ENCODE data around the gene C22orf39.

C22orf39 gene

GRCh38 chr22:19410941-19411689 lies 36.4 kb downstream of the C22orf39 start:
- peaks cover 52% of the 10 kb centered on the region for H3K36me3 ChIP-seq (ENCODE audit: insufficient read depth, insufficient read length, low read length)

GRCh38 chr22:19407649-19408606 lies 39.6 kb downstream of the C22orf39 start:
- Histone ChIP-seq H3K36me3 (ENCODE audit: insufficient read depth, insufficient read length, low read length) (peaks cover 72% of the 10 kb centered on the region), H3K9me3 (ENCODE audit: insufficient read depth, low read length) (no peaks in the 10 kb centered on the region), H3K9ac (ENCODE audit: insufficient read length, low read depth) (no peak overlapping the region), H3K4me1 (ENCODE audit: insufficient read depth, insufficient read length) (no peaks in the 10 kb centered on the region), H3K27me3 (ENCODE audit: insufficient read depth, insufficient read length) (no peaks in the 10 kb centered on the region), H3K4me3 (ENCODE audit: insufficient read length, low read depth) (no peak overlapping the region)
- no peak for DNase-seq (ENCODE audit: low read depth, low spot score)
- TF ChIP-seq ZNF274 (IDR thresholded peaks at IDR 0.05; ENCODE audit: low read depth, low read length) (no peak), YY1 (IDR thresholded peaks at IDR 0.05; ENCODE audit: insufficient read depth, insufficient read length) (no peak), SUZ12 (IDR thresholded peaks at IDR 0.05; ENCODE audit: extremely low read depth, insufficient read depth, insufficient read length) (no peak)

More at GRCh38 chr22:19410941-19411689, 36.4 kb downstream of the C22orf39 start:
- Histone ChIP-seq H3K4me1 (ENCODE audit: insufficient read depth, insufficient read length) (no peaks in the 10 kb centered on the region), H3K27me3 (ENCODE audit: insufficient read depth, insufficient read length) (no peaks in the 10 kb centered on the region), H3K4me3 (ENCODE audit: insufficient read length, low read depth) (no peak overlapping the region), H3K9ac (ENCODE audit: insufficient read length, low read depth) (no peak overlapping the region), H3K9me3 (ENCODE audit: insufficient read depth, low read length) (no peaks in the 10 kb centered on the region)
- no peak for DNase-seq (ENCODE audit: low read depth, low spot score)
- no peak for TF ChIP-seq SUZ12 (IDR thresholded peaks at IDR 0.05; ENCODE audit: extremely low read depth, insufficient read depth, insufficient read length)
- no peak for TF ChIP-seq ZNF274 (IDR thresholded peaks at IDR 0.05; ENCODE audit: low read depth, low read length)
- TF ChIP-seq YY1 (IDR thresholded peaks at IDR 0.05; ENCODE audit: insufficient read depth, insufficient read length): no peak

GRCh38 chr22:19406846-19407245 lies 40.7 kb downstream of the C22orf39 start:
- H3K27me3 ChIP-seq (ENCODE audit: insufficient read depth, insufficient read length): no peaks in the 10 kb centered on the region
- peaks cover 75% of the 10 kb centered on the region for H3K36me3 ChIP-seq (ENCODE audit: insufficient read depth, insufficient read length, low read length)
- no peak overlapping the region for H3K4me3 ChIP-seq (ENCODE audit: insufficient read length, low read depth)
- TF ChIP-seq YY1 (IDR thresholded peaks at IDR 0.05; ENCODE audit: insufficient read depth, insufficient read length) (no peak), ZNF274 (IDR thresholded peaks at IDR 0.05; ENCODE audit: low read depth, low read length) (no peak), SUZ12 (IDR thresholded peaks at IDR 0.05; ENCODE audit: extremely low read depth, insufficient read depth, insufficient read length) (no peak)
- no peak overlapping the region for H3K9ac ChIP-seq (ENCODE audit: insufficient read length, low read depth)
- no peak for DNase-seq (ENCODE audit: low read depth, low spot score)
- no peaks in the 10 kb centered on the region for H3K4me1 ChIP-seq (ENCODE audit: insufficient read depth, insufficient read length)
- no peaks in the 10 kb centered on the region for H3K9me3 ChIP-seq (ENCODE audit: insufficient read depth, low read length)

- TF ChIP-seq ZNF274 (IDR thresholded peaks at IDR 0.05; ENCODE audit: low read depth, low read length) (no peak), YY1 (IDR thresholded peaks at IDR 0.05; ENCODE audit: insufficient read depth, insufficient read length) (no peak), SUZ12 (IDR thresholded peaks at IDR 0.05; ENCODE audit: extremely low read depth, insufficient read depth, insufficient read length) (no peak)
- Histone ChIP-seq H3K36me3 (ENCODE audit: insufficient read depth, insufficient read length, low read length) (peaks cover 75% of the 10 kb centered on the region), H3K4me3 (ENCODE audit: insufficient read length, low read depth) (no peak overlapping the region), H3K9ac (ENCODE audit: insufficient read length, low read depth) (no peak overlapping the region), H3K9me3 (ENCODE audit: insufficient read depth, low read length) (no peaks in the 10 kb centered on the region), H3K27me3 (ENCODE audit: insufficient read depth, insufficient read length) (no peaks in the 10 kb centered on the region), H3K4me1 (ENCODE audit: insufficient read depth, insufficient read length) (no peaks in the 10 kb centered on the region)
- DNase-seq (ENCODE audit: low read depth, low spot score): no peak
These were observed 41.2 kb downstream of the C22orf39 start for GRCh38 chr22:19406281-19406811.

- Histone ChIP-seq H3K27me3 (ENCODE audit: insufficient read depth, insufficient read length) (no peaks in the 10 kb centered on the region), H3K9ac (ENCODE audit: insufficient read length, low read depth) (no peak overlapping the region), H3K4me3 (ENCODE audit: insufficient read length, low read depth) (no peak overlapping the region), H3K36me3 (ENCODE audit: insufficient read depth, insufficient read length, low read length) (peaks cover 76% of the 10 kb centered on the region), H3K4me1 (ENCODE audit: insufficient read depth, insufficient read length) (no peaks in the 10 kb centered on the region), H3K9me3 (ENCODE audit: insufficient read depth, low read length) (no peaks in the 10 kb centered on the region)
- no peak for TF ChIP-seq ZNF274 (IDR thresholded peaks at IDR 0.05; ENCODE audit: low read depth, low read length)
- no peak for DNase-seq (ENCODE audit: low read depth, low spot score)
These were observed 41.9 kb downstream of the C22orf39 start for GRCh38 chr22:19405652-19406051.

GRCh38 chr22:19405133-19405532 lies 42.4 kb downstream of the C22orf39 start:
- Histone ChIP-seq H3K9me3 (ENCODE audit: insufficient read depth, low read length) (no peaks in the 10 kb centered on the region), H3K4me3 (ENCODE audit: insufficient read length, low read depth) (no peak overlapping the region), H3K9ac (ENCODE audit: insufficient read length, low read depth) (no peak overlapping the region), H3K36me3 (ENCODE audit: insufficient read depth, insufficient read length, low read length) (peaks cover 76% of the 10 kb centered on the region), H3K27me3 (ENCODE audit: insufficient read depth, insufficient read length) (no peaks in the 10 kb centered on the region), H3K4me1 (ENCODE audit: insufficient read depth, insufficient read length) (no peaks in the 10 kb centered on the region)
- TF ChIP-seq YY1 (IDR thresholded peaks at IDR 0.05; ENCODE audit: insufficient read depth, insufficient read length): no peak
- TF ChIP-seq ZNF274 (IDR thresholded peaks at IDR 0.05; ENCODE audit: low read depth, low read length): no peak
- no peak for TF ChIP-seq SUZ12 (IDR thresholded peaks at IDR 0.05; ENCODE audit: extremely low read depth, insufficient read depth, insufficient read length)
- no peak for DNase-seq (ENCODE audit: low read depth, low spot score)

GRCh38 chr22:19404676-19405075 lies 42.8 kb downstream of the C22orf39 start:
- Histone ChIP-seq H3K27me3 (ENCODE audit: insufficient read depth, insufficient read length) (no peaks in the 10 kb centered on the region), H3K4me3 (ENCODE audit: insufficient read length, low read depth) (no peak overlapping the region), H3K4me1 (ENCODE audit: insufficient read depth, insufficient read length) (no peaks in the 10 kb centered on the region), H3K9ac (ENCODE audit: insufficient read length, low read depth) (no peak overlapping the region), H3K9me3 (ENCODE audit: insufficient read depth, low read length) (no peaks in the 10 kb centered on the region), H3K36me3 (ENCODE audit: insufficient read depth, insufficient read length, low read length) (peaks cover 76% of the 10 kb centered on the region)
- TF ChIP-seq ZNF274 (IDR thresholded peaks at IDR 0.05; ENCODE audit: low read depth, low read length) (no peak), SUZ12 (IDR thresholded peaks at IDR 0.05; ENCODE audit: extremely low read depth, insufficient read depth, insufficient read length) (no peak), YY1 (IDR thresholded peaks at IDR 0.05; ENCODE audit: insufficient read depth, insufficient read length) (no peak)
- DNase-seq (ENCODE audit: low read depth, low spot score): no peak

Data from NT2/D1 (cell line).